HG03571 (cell line): Measurements from ENCODE around the gene ACTN4.
"Not testable (repeated sequence)": the region's sequence is repeated elsewhere in the genome, so short reads cannot be mapped to it uniquely, and the experiment has no call there.

Experiments used
- ATAC-seq: cut with Tn5 transposase; IDR thresholded peaks from one replicate; pipeline ENCODE4 v1.9.1; 2021; ENCODE audit not compliant: unreplicated experiment

The ACTN4 gene

GRCh38 chr19:38761884-38762389 is 114.5 kb downstream of the ACTN4 start:
- ATAC-seq = not testable (repeated sequence)

GRCh38 chr19:38763795-38764220 is 116.4 kb downstream of the ACTN4 start:
- no peak for ATAC-seq

DNA sequence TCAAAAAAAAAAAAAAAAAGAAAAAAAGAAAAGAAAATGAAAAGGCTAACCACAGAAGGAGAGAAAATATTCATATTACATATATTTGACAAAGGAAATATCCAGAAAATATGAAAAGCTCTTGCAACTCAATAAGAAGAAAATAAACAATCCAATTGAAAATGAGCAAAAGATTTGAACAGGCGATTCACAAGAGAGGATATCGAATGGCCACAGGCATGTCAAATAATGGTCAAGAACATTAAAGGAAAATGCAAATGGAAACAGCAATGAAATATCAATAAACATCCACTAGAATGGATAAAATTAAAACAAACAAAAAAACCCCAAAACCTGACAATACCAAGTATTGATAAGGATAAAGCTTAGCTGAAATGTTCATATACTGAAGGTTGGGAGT is 117.8 kb downstream of the ACTN4 start:
- ATAC-seq = no peak

GRCh38 chr19:38766276-38767047 is 119.0 kb downstream of the ACTN4 start:
- no peak for ATAC-seq

DNA sequence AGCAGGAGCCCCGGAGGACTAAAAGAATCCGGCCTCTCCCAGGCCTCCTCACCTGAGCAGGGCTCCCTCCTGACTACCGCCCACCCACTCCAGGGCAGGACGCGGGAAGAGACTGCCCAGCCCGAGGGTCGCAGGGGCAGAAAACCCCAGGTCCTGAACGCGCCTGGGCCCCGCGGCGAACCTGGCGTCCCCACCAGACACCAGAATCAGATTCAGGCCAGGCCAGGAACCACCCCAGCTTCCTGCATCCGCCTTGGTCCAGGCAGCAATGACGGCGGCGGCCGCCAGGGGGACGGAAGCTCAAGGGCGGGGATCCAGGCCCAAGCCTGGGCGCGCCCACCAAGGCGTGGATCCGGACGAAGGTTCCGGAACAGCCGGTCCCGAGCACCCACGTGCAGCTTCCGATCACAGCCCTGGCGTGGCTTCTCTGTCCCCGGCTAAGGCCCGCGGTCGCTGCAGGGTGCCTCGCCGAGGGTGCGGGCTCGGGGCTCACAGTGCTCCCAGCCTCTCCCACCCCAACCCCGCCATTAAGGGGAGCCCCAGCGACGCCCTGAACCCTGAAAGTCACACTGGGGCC is 122.3 kb downstream of the ACTN4 start:
- ATAC-seq = peak; percentile 64

DNA sequence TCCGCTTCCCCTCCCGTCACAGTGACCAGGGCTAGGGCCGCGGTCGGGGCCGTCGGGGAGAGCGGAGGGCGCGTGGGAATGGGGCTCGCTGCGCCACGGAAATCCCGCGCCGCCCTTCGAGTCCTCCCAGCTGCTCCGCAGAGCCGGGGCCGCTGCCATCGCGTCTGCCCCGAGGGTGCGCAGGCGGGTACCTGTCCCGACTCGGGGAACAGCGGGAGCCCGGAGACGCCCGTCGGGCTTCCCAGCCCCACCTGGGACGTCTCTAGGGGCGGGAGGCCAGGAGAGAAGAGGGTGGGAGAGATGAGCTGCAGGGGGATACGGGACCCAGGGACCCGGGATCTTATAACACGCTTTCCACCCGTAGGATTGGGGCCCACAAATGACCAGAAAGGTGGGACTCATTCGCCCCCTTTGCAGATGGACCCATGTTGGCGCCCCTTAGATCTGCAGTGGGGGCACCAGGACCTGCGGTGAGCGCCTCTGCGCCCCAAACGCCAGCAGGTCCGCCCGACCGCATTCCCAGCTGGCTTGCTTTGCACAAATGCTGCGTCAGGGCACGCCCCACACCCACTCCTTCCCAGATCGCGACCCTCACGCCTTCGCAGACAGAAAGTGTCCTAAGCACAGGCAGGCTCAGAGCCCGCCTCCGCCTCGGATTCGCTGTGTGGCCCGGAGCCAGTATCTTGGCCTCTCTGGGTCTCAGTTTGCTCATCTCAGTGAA is 122.9 kb downstream of the ACTN4 start:
- ATAC-seq = not testable (repeated sequence)

DNA sequence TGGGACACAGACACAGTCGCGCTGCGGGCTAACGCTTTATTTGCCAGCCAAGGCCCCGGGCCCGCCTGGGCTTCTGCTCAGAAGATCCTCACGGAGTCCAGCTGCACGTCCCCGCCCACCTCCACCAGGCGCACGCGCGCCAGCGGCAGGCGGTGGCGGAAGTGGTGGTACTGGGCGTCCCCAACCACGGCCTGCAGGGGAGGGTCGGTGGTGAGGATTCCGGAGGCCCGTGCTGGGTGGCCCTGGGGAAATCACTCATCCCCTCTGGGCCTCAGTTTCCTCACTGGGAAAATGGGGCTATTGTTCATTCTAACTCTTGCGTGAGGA is 123.5 kb downstream of the ACTN4 start:
- not testable (repeated sequence) for ATAC-seq

DNA sequence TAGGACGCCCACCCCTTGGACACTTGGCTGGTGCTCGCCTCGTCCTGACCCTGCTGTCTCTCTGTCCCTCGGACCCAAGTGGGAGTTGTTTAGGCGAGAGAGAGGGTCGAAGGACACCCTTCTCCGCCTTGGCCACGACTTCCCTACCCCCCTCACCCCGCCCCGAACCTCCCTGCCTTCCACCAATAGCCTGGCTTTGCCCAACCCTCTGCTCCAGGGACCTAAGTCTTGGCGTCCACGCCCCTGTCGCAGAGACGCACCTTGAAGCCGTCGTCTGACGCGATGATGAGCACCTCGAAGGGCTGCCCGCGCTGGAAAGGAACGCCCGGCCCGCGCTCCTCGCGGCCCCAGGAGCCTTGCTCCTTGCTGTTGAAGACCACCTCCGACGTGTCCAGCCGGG is 124.1 kb downstream of the ACTN4 start:
- ATAC-seq = not testable (repeated sequence)

- ATAC-seq = no peak
These were observed 126.2 kb downstream of the ACTN4 start, which contains the start of gene LGALS7 for GRCh38 chr19:38773469-38774177. TSS of gene LGALS7 (minus strand) at chr19:38773517. CDS start at chr19:38773492, 25 bp downstream.

GRCh38 chr19:38774181-38774950 is 126.9 kb downstream of the ACTN4 start:
- ATAC-seq = no peak

GRCh38 chr19:38778733-38779132 is 131.3 kb downstream of the ACTN4 start:
- ATAC-seq = no peak

GRCh38 chr19:38780443-38780842 is 133.0 kb downstream of the ACTN4 start:
- no peak for ATAC-seq

GRCh38 chr19:38781058-38781457 is 133.6 kb downstream of the ACTN4 start:
- no peak for ATAC-seq
